Renal cortical epithelial cell (primary cell): Measurements from ENCODE around the gene NT5C2. TPM values are rescaled to one million over a fixed set of nuclear protein-coding genes. Genes with fewer than 3 reads are reported as not detected.

Experiments used
- DNase-seq: peaks from one replicate; pipeline ENCODE4 v3.0.0-alpha.2; 2011; ENCODE audit warnings: low read depth
- total RNA-seq: library from RNA; depleted of rRNA; stranded (reverse); fragments of >200 nt; gene quantifications from 2 replicates; pipeline ENCODE4 v1.2.3, GENCODE V29; 2014

Gene NT5C2
- total RNA-seq, 1 donor from 2014 or later = 120 TPM

- DNase-seq = no peak
Observed at GRCh38 chr10:103062854-103063590, 130.1 kb downstream of the NT5C2 start.

- no peak for DNase-seq
Observed at GRCh38 chr10:103060575-103060974, 132.5 kb downstream of the NT5C2 start.

GRCh38 chr10:103058034-103058433 is 135.0 kb downstream of the NT5C2 start:
- DNase-seq = no peak

- no peak for DNase-seq
Observed at GRCh38 chr10:103055105-103055504, 138.0 kb downstream of the NT5C2 start.

- DNase-seq = no peak
Observed at GRCh38 chr10:103054621-103055020, 138.5 kb downstream of the NT5C2 start.

GRCh38 chr10:103053659-103054581 is 139.2 kb downstream of the NT5C2 start:
- DNase-seq = peak; percentile 82

GRCh38 chr10:103049237-103049636 is 143.8 kb downstream of the NT5C2 start:
- DNase-seq = no peak

- no peak for DNase-seq
Observed at GRCh38 chr10:103047381-103047780, 145.7 kb downstream of the NT5C2 start.

- no peak for DNase-seq
Observed at GRCh38 chr10:103045961-103046360, 147.1 kb downstream of the NT5C2 start.

GRCh38 chr10:103044942-103045489 is 148.1 kb downstream of the NT5C2 start:
- no peak for DNase-seq

GRCh38 chr10:103042908-103043307 is 150.2 kb downstream of the NT5C2 start:
- no peak for DNase-seq

- DNase-seq = no peak
Observed at GRCh38 chr10:103042129-103042528, 150.9 kb downstream of the NT5C2 start.

- DNase-seq = no peak
Observed at GRCh38 chr10:103041391-103041790, 151.7 kb downstream of the NT5C2 start.

- peak; percentile 43 for DNase-seq
Observed at GRCh38 chr10:103040418-103040817, 152.7 kb downstream of the NT5C2 start.

GRCh38 chr10:103038570-103038969 is 154.5 kb downstream of the NT5C2 start:
- DNase-seq = no peak

Other genes starting within 250 kb of the NT5C2 start
- gene RPEL1, start 52.6 kb upstream of the NT5C2 start, total RNA-seq = 0.17 and 0.25 TPM in 2 replicates
- 1.8 and 5.2 TPM in 2 replicates for gene INA, start 83.9 kb upstream of the NT5C2 start, total RNA-seq
- 10.7 and 16.7 TPM in 2 replicates for gene PCGF6, start 157.9 kb upstream of the NT5C2 start, total RNA-seq
- 2.6 and 4.9 TPM in 2 replicates for gene TAF5, start 174.7 kb upstream of the NT5C2 start, total RNA-seq
- 165 and 623 TPM in 2 replicates for gene ATP5MK, start 203.2 kb upstream of the NT5C2 start, total RNA-seq
- gene PDCD11, start 203.4 kb upstream of the NT5C2 start, total RNA-seq = 38.6 and 48.5 TPM in 2 replicates